Bronchial epithelial cell (primary cell): ENCODE measurements around the gene TXNL1. TPM values are rescaled to one million over a fixed set of nuclear protein-coding genes. Genes with fewer than 3 reads are reported as not detected.

ENCODE experiments used
- DNase-seq: peaks from one replicate; pipeline ENCODE4 v3.0.0-alpha.2; 2010; ENCODE audit warnings: low read depth
- FAIRE-seq: peaks from 2 replicates; lab custom pipeline; 2011; peaks lifted over from hg19 to GRCh38; lab: Jason Lieb, UNC
- H3K27me3 ChIP-seq: 2 replicates; pipeline ENCODE4 v1.5.1; 2011; ENCODE audit warnings: low read length; ENCODE audit not compliant: control insufficient read depth, insufficient read depth
- H3K36me3 ChIP-seq: 2 replicates; pipeline ENCODE4 v1.5.1; 2011; ENCODE audit warnings: low read length; ENCODE audit not compliant: control insufficient read depth, insufficient read depth
- H3K4me3 ChIP-seq: 2 replicates; pipeline ENCODE4 v1.5.1; 2011; ENCODE audit warnings: mild to moderate bottlenecking, low read depth, low read length, control low read depth
- total RNA-seq: library from RNA; depleted of rRNA; stranded (reverse); fragments of >200 nt; gene quantifications from 2 replicates; pipeline ENCODE4 v1.2.1, GENCODE V29; 2014
- TF ChIP-seq, protein P1 (sequence below): IDR thresholded peaks from 2 replicates; pipeline ENCODE4 v1.5.1; 2011; ENCODE audit warnings: mild to moderate bottlenecking, moderate library complexity, low read length, control low read depth, inconsistent platforms; ENCODE audit not compliant: insufficient read depth, severe bottlenecking

The TXNL1 gene
- total RNA-seq, 1 donor from 2014 or later = 30.3 TPM

DNA sequence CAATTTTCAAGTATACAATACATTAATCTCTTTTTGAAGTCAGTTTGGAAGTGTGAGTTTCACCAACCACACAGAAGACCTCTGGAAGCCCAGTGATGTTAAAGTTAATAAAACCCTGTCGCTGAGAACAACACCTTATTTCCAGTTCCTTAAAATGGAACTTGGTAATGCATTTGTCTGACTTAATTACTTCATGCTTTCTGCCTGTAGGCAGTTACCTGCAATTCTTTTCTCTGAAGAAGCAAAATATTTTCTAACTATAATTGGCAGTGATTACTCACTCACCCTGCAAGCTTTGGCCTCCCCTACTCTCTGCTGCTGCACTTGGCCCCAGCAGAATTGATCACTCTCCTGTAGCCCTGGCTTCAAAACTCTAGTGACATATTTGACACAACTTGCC is 81.5 kb downstream of the TXNL1 start:
- DNase-seq = no peak
- FAIRE-seq = no peak
- H3K27me3 ChIP-seq = no peaks in the 10 kb centered on the region
- no peak overlapping the region for H3K4me3 ChIP-seq
- TF ChIP-seq, protein P1, sequence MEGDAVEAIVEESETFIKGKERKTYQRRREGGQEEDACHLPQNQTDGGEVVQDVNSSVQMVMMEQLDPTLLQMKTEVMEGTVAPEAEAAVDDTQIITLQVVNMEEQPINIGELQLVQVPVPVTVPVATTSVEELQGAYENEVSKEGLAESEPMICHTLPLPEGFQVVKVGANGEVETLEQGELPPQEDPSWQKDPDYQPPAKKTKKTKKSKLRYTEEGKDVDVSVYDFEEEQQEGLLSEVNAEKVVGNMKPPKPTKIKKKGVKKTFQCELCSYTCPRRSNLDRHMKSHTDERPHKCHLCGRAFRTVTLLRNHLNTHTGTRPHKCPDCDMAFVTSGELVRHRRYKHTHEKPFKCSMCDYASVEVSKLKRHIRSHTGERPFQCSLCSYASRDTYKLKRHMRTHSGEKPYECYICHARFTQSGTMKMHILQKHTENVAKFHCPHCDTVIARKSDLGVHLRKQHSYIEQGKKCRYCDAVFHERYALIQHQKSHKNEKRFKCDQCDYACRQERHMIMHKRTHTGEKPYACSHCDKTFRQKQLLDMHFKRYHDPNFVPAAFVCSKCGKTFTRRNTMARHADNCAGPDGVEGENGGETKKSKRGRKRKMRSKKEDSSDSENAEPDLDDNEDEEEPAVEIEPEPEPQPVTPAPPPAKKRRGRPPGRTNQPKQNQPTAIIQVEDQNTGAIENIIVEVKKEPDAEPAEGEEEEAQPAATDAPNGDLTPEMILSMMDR = no peak
- H3K36me3 ChIP-seq = no peaks in the 10 kb centered on the region

DNA sequence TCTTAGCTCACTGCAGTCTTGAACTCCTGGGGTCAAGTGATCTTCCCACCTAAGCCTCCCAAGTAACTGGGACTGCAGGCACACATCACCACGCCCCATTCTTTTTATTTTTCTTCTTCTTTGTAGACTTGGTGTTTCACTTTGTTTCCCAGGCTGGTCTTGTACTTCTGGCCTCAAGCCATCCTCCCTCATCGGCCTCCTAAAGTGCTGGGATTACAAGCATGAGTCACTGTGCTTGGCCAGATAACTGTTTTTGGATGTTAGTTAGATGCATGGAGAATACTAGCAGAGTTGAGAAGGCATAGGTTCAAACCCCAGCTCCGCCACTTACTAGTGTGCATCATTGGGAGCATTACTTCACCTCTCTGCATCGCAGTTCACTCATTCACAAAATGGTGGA is 88.3 kb downstream of the TXNL1 start:
- Histone ChIP-seq H3K36me3 (no peaks in the 10 kb centered on the region), H3K27me3 (no peaks in the 10 kb centered on the region), H3K4me3 (no peak overlapping the region)
- no peak for FAIRE-seq
- DNase-seq = no peak
- TF ChIP-seq, protein P1 = no peak

Other genes with a start within 250 kb of the TXNL1 start
- gene WDR7, start 12.8 kb upstream of the TXNL1 start, total RNA-seq = 14.5 and 19.5 TPM in 2 replicates